BE2C (cell line): ENCODE data around the gene PPL.

Experiments used
- DNase-seq: peaks from one replicate; pipeline ENCODE4 v3.0.0-alpha.2; 2020
- H3K27me3 ChIP-seq: fragments of 250-450 bp; sonication (Bioruptor Pico); 2 replicates; pipeline ENCODE4 v1.5.1; 2020; ENCODE audit warnings: mild to moderate bottlenecking
- H3K36me3 ChIP-seq: fragments of 250-450 bp; sonication (Bioruptor Pico); 2 replicates; pipeline ENCODE4 v1.5.1; 2020; ENCODE audit warnings: mild to moderate bottlenecking
- H3K4me1 ChIP-seq: fragments of 250-450 bp; sonication (Bioruptor Pico); 2 replicates; pipeline ENCODE4 v1.5.1; 2020
- H3K4me3 ChIP-seq: 2 replicates; pipeline ENCODE4 v1.5.1; 2011; ENCODE audit warnings: low read depth, low read length
- H3K9me3 ChIP-seq: fragments of 250-450 bp; sonication (Bioruptor Pico); 2 replicates; pipeline ENCODE4 v1.5.1; 2020
- CTCF ChIP-seq: IDR thresholded peaks from 2 replicates; pipeline ENCODE4 v1.5.1; 2012; ENCODE audit warnings: mild to moderate bottlenecking, low read depth, low read length

PPL gene

GRCh38 chr16:4979736-4980660, 43.0 kb upstream of the PPL start:
- no peaks in the 10 kb centered on the region for H3K36me3 ChIP-seq
- peaks cover 13% of the 10 kb centered on the region for H3K27me3 ChIP-seq
- H3K9me3 ChIP-seq: no peaks in the 10 kb centered on the region; the same call in 1 of the 2 replicates
- DNase-seq: no peak
- no peak for TF ChIP-seq CTCF
- no peaks in the 10 kb centered on the region for H3K4me1 ChIP-seq
- no peak overlapping the region for H3K4me3 ChIP-seq

GRCh38 chr16:4979164-4979563, 42.2 kb upstream of the PPL start:
- TF ChIP-seq CTCF: no peak
- no peaks in the 10 kb centered on the region for H3K36me3 ChIP-seq
- no peak for DNase-seq

GRCh38 chr16:4976611-4977145, 39.7 kb upstream of the PPL start:
- TF ChIP-seq CTCF: no peak
- no peaks in the 10 kb centered on the region for H3K9me3 ChIP-seq
- H3K36me3 ChIP-seq: no peaks in the 10 kb centered on the region
- peaks cover 12% of the 10 kb centered on the region for H3K27me3 ChIP-seq
- no peaks in the 10 kb centered on the region for H3K4me1 ChIP-seq
- DNase-seq: no peak
- H3K4me3 ChIP-seq: no peak overlapping the region

More at GRCh38 chr16:4979164-4979563, 42.2 kb upstream of the PPL start:
- H3K4me3 ChIP-seq: no peak overlapping the region
- no peaks in the 10 kb centered on the region; the same call in 1 of the 2 replicates for H3K9me3 ChIP-seq
- H3K27me3 ChIP-seq: peaks cover 13% of the 10 kb centered on the region
- H3K4me1 ChIP-seq: no peaks in the 10 kb centered on the region

- DNase-seq: no peak
- no peaks in the 10 kb centered on the region for H3K36me3 ChIP-seq
- H3K4me3 ChIP-seq: no peak overlapping the region
- peaks cover 18% of the 10 kb centered on the region for H3K27me3 ChIP-seq
- H3K4me1 ChIP-seq: no peaks in the 10 kb centered on the region
- no peak for TF ChIP-seq CTCF
- no peaks in the 10 kb centered on the region for H3K9me3 ChIP-seq
These were observed 39.1 kb upstream of the PPL start for GRCh38 chr16:4976079-4976478.

GRCh38 chr16:4972938-4973587, 36.1 kb upstream of the PPL start:
- no peaks in the 10 kb centered on the region for H3K9me3 ChIP-seq
- H3K36me3 ChIP-seq: no peaks in the 10 kb centered on the region
- DNase-seq: no peak
- no peaks in the 10 kb centered on the region for H3K4me1 ChIP-seq
- H3K27me3 ChIP-seq: peaks cover 17% of the 10 kb centered on the region
- no peak for TF ChIP-seq CTCF
- no peak overlapping the region for H3K4me3 ChIP-seq
